Epithelial cell of prostate (primary cell): ENCODE results near the gene CENPN.

ENCODE experiments used
- DNase-seq: peaks from one replicate; pipeline ENCODE4 v3.0.0-alpha.2; 2011; ENCODE audit warnings: low read depth, low spot score
- H3K27ac ChIP-seq: fragments of 450-650 bp; 2 replicates; pipeline ENCODE4 v1.5.1; 2017; ENCODE audit warnings: mild to moderate bottlenecking

The CENPN gene

GRCh38 chr16:81014672-81015071 is 7.7 kb downstream of the CENPN start:
- H3K27ac ChIP-seq = no peak overlapping the region
- no peak for DNase-seq

GRCh38 chr16:81018496-81018895 is 11.5 kb downstream of the CENPN start:
- H3K27ac ChIP-seq = no peak overlapping the region
- no peak for DNase-seq

GRCh38 chr16:81026429-81026828 is 19.4 kb downstream of the CENPN start:
- no peak for DNase-seq
- no peak overlapping the region for H3K27ac ChIP-seq

GRCh38 chr16:81029930-81030604 is 23.1 kb downstream of the CENPN start:
- H3K27ac ChIP-seq = no peak overlapping the region
- DNase-seq = no peak

- peak within 1 kb of the TSS; percentile 70 for H3K27ac ChIP-seq
- peak; percentile 31 for DNase-seq
These were observed 28.5 kb downstream of the CENPN start, which contains the start of gene ATMIN for GRCh38 chr16:81035398-81035974. TSS of gene ATMIN (plus strand) at chr16:81035842. CDS start at chr16:81035871, 29 bp downstream.

GRCh38 chr16:81035975-81036750 is 29.1 kb downstream of the CENPN start:
- H3K27ac ChIP-seq = peak overlapping the region; percentile 70
- no peak for DNase-seq

GRCh38 chr16:81036751-81037350 is 29.8 kb downstream of the CENPN start:
- DNase-seq = peak; percentile 5
- peak overlapping the region; percentile 70 for H3K27ac ChIP-seq

- no peak overlapping the region for H3K27ac ChIP-seq
- DNase-seq = no peak
These were observed 33.1 kb downstream of the CENPN start for GRCh38 chr16:81040131-81040530.

GRCh38 chr16:81040842-81041241 is 33.8 kb downstream of the CENPN start:
- H3K27ac ChIP-seq = no peak overlapping the region
- no peak for DNase-seq

GRCh38 chr16:81041696-81042095 is 34.7 kb downstream of the CENPN start:
- no peak for DNase-seq
- H3K27ac ChIP-seq = no peak overlapping the region

- no peak overlapping the region for H3K27ac ChIP-seq
- no peak for DNase-seq
These were observed 35.8 kb downstream of the CENPN start for GRCh38 chr16:81042821-81043220.

- DNase-seq = no peak
- H3K27ac ChIP-seq = no peak overlapping the region
These were observed 46.7 kb downstream of the CENPN start for GRCh38 chr16:81053761-81054160.

- no peak overlapping the region for H3K27ac ChIP-seq
- DNase-seq = no peak
These were observed 53.7 kb downstream of the CENPN start for GRCh38 chr16:81060576-81061306.

GRCh38 chr16:81061307-81061640 is 54.3 kb downstream of the CENPN start:
- no peak overlapping the region for H3K27ac ChIP-seq
- DNase-seq = no peak

- no peak for DNase-seq
- no peak overlapping the region for H3K27ac ChIP-seq
These were observed 55.0 kb downstream of the CENPN start for GRCh38 chr16:81061871-81062608.

- DNase-seq = no peak
- peak overlapping the region; percentile 33 for H3K27ac ChIP-seq
These were observed 59.7 kb downstream of the CENPN start for GRCh38 chr16:81066681-81067080.

GRCh38 chr16:81067166-81067565 is 60.2 kb downstream of the CENPN start:
- peak; percentile 5 for DNase-seq

GRCh38 chr16:81069063-81069462 is 62.0 kb downstream of the CENPN start:
- no peak for DNase-seq
- no peak overlapping the region for H3K27ac ChIP-seq

More at GRCh38 chr16:81067166-81067565, 60.2 kb downstream of the CENPN start:
- H3K27ac ChIP-seq = peak overlapping the region; percentile 33

- H3K27ac ChIP-seq = peak overlapping the region; percentile 75
- DNase-seq = no peak
These were observed 64.0 kb downstream of the CENPN start for GRCh38 chr16:81070979-81071378.

- peak; percentile 58 for DNase-seq
- H3K27ac ChIP-seq = peak overlapping the region; percentile 75
These were observed 64.8 kb downstream of the CENPN start for GRCh38 chr16:81071805-81072204.
